Measurements from ENCODE around the gene ARL1.
A peak's percentile ranks its signal among the peaks of the same experiment; 100 is the strongest.
"Not testable (repeated sequence)": the region's sequence is repeated elsewhere in the genome, so short reads cannot be mapped to it uniquely, and the experiment has no call there.

Gene ARL1

GRCh38 chr12:101407436-101408345 lies at the start of gene ARL1:
Gene ARL1, minus strand, starts transcription at chr12:101407772. Its CDS starts 127 bp downstream, at chr12:101407645.
- DNase-seq (ENCODE audit: low spot score): peak; percentile 61

GRCh38 chr12:101455685-101456084 lies 48.1 kb upstream of the ARL1 start:
- DNase-seq (ENCODE audit: low spot score): peak; percentile 15

- DNase-seq (ENCODE audit: low spot score): no peak
These were observed 34.1 kb upstream of the ARL1 start for GRCh38 chr12:101441461-101442224.

GRCh38 chr12:101439236-101439635 lies 31.7 kb upstream of the ARL1 start:
- DNase-seq (ENCODE audit: low spot score): no peak

- DNase-seq (ENCODE audit: low spot score): no peak
These were observed 28.6 kb upstream of the ARL1 start for GRCh38 chr12:101436136-101436535.

- DNase-seq (ENCODE audit: low spot score): no peak
These were observed 22.9 kb upstream of the ARL1 start for GRCh38 chr12:101430456-101430855.

- DNase-seq (ENCODE audit: low spot score): no peak
These were observed 17.0 kb upstream of the ARL1 start for GRCh38 chr12:101424620-101425019.

GRCh38 chr12:101422066-101422465 lies 14.5 kb upstream of the ARL1 start:
- DNase-seq (ENCODE audit: low spot score): not testable (repeated sequence)

- DNase-seq (ENCODE audit: low spot score): no peak
These were observed 7.7 kb upstream of the ARL1 start for GRCh38 chr12:101415228-101415627.

- DNase-seq (ENCODE audit: low spot score): peak; percentile 24
These were observed 7.1 kb upstream of the ARL1 start for GRCh38 chr12:101414533-101415119.

- not testable (repeated sequence) for DNase-seq (ENCODE audit: low spot score)
These were observed 2.6 kb upstream of the ARL1 start for GRCh38 chr12:101410169-101410568.

GRCh38 chr12:101407049-101407435 lies 530 bp downstream of the ARL1 start:
- peak; percentile 3 for DNase-seq (ENCODE audit: low spot score)

- DNase-seq (ENCODE audit: low spot score): not testable (repeated sequence)
These were observed 16.4 kb downstream of the ARL1 start for GRCh38 chr12:101391181-101391580.

- no peak for DNase-seq (ENCODE audit: low spot score)
These were observed 28.4 kb downstream of the ARL1 start for GRCh38 chr12:101379149-101379548.

GRCh38 chr12:101375573-101375972 lies 32.0 kb downstream of the ARL1 start:
- no peak for DNase-seq (ENCODE audit: low spot score)

GRCh38 chr12:101372431-101372830 lies 35.1 kb downstream of the ARL1 start:
- no peak for DNase-seq (ENCODE audit: low spot score)

GRCh38 chr12:101368016-101368415 lies 39.6 kb downstream of the ARL1 start:
- no peak for DNase-seq (ENCODE audit: low spot score)

GRCh38 chr12:101361455-101361854 lies 46.1 kb downstream of the ARL1 start:
- no peak for DNase-seq (ENCODE audit: low spot score)

GRCh38 chr12:101356794-101357193 lies 50.8 kb downstream of the ARL1 start:
- DNase-seq (ENCODE audit: low spot score): no peak

- DNase-seq (ENCODE audit: low spot score): no peak
These were observed 55.9 kb downstream of the ARL1 start for GRCh38 chr12:101351682-101352081.

GRCh38 chr12:101343893-101344292 lies 63.7 kb downstream of the ARL1 start:
- DNase-seq (ENCODE audit: low spot score): no peak

All from CD4-positive, alpha-beta T cell treated with Interleukin-6 at 100 ng/mL for 8 hours (primary cell).